Uterus (tissue), 4 donors: ENCODE measurements around the gene CPSF7. TPM values are rescaled to one million over a fixed set of nuclear protein-coding genes. Genes with fewer than 3 reads are reported as not detected.
A peak's percentile ranks its signal among the peaks of the same experiment; 100 is the strongest.

Experiments used
- DNase-seq, 2 donors: peaks; one replicate each; pipeline ENCODE4 v3.0.0-alpha.2; 2019 to 2020
- H3K27ac ChIP-seq, 2 donors: fragments of 200-600 bp; sonication (generic); 1 replicate in 1 of 2; 2 replicates in 1 of 2; pipeline ENCODE4 v1.5.1; 2016 to 2018
- H3K27me3 ChIP-seq, 2 donors: fragments of 200-600 bp; sonication (generic); one replicate each; pipeline ENCODE4 v1.5.1; 2018 to 2019; ENCODE audit warnings: control low read depth in 1 of 2
- H3K36me3 ChIP-seq, 2 donors: fragments of 200-600 bp; sonication (generic); one replicate each; pipeline ENCODE4 v1.5.1; 2019; ENCODE audit warnings: control low read depth in 1 of 2
- H3K4me1 ChIP-seq, 2 donors: fragments of 200-600 bp; sonication (generic); one replicate each; pipeline ENCODE4 v1.5.1; 2018 to 2019; ENCODE audit warnings: control low read depth in 1 of 2
- H3K4me3 ChIP-seq, 2 donors: fragments of 200-600 bp; sonication (generic); 1 replicate in 1 of 2; 2 replicates in 1 of 2; pipeline ENCODE4 v1.5.1; 2018 to 2019; ENCODE audit warnings: mild to moderate bottlenecking in 1 of 2
- H3K9me3 ChIP-seq, 2 donors: fragments of 200-600 bp; sonication (generic); one replicate each; pipeline ENCODE4 v1.5.1; 2019; ENCODE audit warnings: control low read depth in 1 of 2
- CTCF ChIP-seq, 4 experiments: fragments of 200-600 bp in 2 of 4; fragments of 450-650 bp in 2 of 4; sonication (generic) in 2 of 4; IDR thresholded peaks; one replicate each; pipeline ENCODE4 v1.5.1; 2016 to 2019; ENCODE audit warnings: antibody characterized with exemption in 4 of 4, mild to moderate bottlenecking in 2 of 4, moderate library complexity in 1 of 4
- POLR2A ChIP-seq, 2 donors: fragments of 450-650 bp; IDR thresholded peaks; one replicate each; pipeline ENCODE4 v1.6.1; 2016; ENCODE audit warnings: antibody characterized with exemption in 2 of 2, mild to moderate bottlenecking in 1 of 2, moderate library complexity in 1 of 2
- intact Hi-C: fragments of 100-400 bp; cut with DNase I; formaldehyde crosslinking; loops from one replicate; pipeline ENCODE4 v1.15.1; 2023; ENCODE audit warnings: low total_unique reads
- total RNA-seq, 4 donors: library from RNA; depleted of rRNA in 3 of 4; stranded (reverse); fragments of >200 nt in 3 of 4; gene quantifications; one replicate each; pipeline versions ENCODE4 v1.1.0 to v1.2.4, GENCODE V29; 2014 to 2023
- donor health status: DM: yes; HTN: yes; CAD: no.

Gene CPSF7
- total RNA-seq, 4 donors from 2014 or later: 30.0 to 122 (median 56.5) TPM

- H3K4me1 ChIP-seq: no peaks in the 10 kb centered on the region
- intact Hi-C loops: no loop called here
- no peak overlapping the region for H3K27ac ChIP-seq
- no peaks in the 10 kb centered on the region for H3K9me3 ChIP-seq
- DNase-seq: no peak
- TF ChIP-seq POLR2A (IDR thresholded peaks at IDR 0.05): no peak
- TF ChIP-seq CTCF (IDR thresholded peaks at IDR 0.05): no peak
- H3K27me3 ChIP-seq: no peaks in the 10 kb centered on the region
- no peak overlapping the region for H3K4me3 ChIP-seq
- no peaks in the 10 kb centered on the region for H3K36me3 ChIP-seq
Measured at GRCh38 chr11:61364012-61364675, 65.6 kb downstream of the CPSF7 start.

- DNase-seq: peak in 1 of 2 donors; percentile 34
- Histone ChIP-seq H3K9me3 (no peaks in the 10 kb centered on the region), H3K27me3 (no peaks in the 10 kb centered on the region), H3K4me3 (peak overlapping the region; percentile 62 to 81), H3K36me3 (no peaks in the 10 kb centered on the region), H3K4me1 (no peaks in the 10 kb centered on the region), H3K27ac (peak overlapping the region; percentile 93 to 97)
- intact Hi-C loops: no loop called here
- no peak for TF ChIP-seq CTCF (IDR thresholded peaks at IDR 0.05)
- no peak for TF ChIP-seq POLR2A (IDR thresholded peaks at IDR 0.05)
Measured at GRCh38 chr11:61362542-61362875, 67.3 kb downstream of the CPSF7 start.

DNA sequence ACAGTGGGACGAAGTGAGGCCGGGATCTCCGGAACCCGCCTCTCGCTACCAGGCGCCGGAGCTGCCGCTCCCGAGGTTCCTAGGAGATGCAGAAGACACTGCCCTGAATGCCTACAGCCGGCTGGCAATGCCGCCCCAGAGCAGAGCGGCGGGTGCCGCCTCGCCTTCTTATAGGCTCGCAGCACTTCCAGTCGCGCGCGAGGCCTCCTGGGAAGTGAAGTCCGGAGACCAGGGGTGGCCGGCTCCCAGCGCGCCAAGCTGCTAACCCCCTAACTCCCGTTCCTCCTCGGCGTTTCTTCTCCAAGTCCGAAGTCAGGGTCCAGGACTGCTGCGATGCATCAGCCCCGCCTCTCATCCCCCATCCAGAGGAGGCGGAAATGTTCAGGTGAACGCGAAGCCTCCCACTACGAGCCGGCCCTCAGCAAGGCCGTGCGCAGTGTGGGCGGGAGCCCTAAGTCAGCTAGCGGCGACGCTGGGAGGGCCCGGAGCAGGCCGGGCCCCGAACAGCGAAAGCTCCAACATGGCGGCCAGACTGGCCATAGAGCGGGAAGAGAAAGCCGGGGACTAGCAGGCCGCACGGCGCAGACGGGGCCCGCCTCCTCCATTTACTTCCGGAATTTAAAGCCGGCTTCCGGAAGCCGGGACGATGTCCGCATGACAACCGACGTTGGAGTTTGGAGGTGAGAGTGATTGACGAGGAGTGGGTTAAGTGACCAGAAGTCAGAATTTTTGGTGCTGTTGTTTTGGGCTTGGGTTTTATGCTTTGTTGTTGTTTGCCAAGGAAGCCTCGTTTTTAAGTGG is 67.8 kb downstream of the CPSF7 start, which contains the start of the genes CYB561A3 and TMEM138:
Gene CYB561A3 (minus strand): TSS at position 142 of the 801 bp plus-strand sequence. CDS start 5,169 bp downstream, outside the sequence.
Gene TMEM138 (plus strand): TSS at position 634 of the 801 bp plus-strand sequence. CDS start 2,017 bp downstream, outside the sequence.
- no peaks in the 10 kb centered on the region for H3K36me3 ChIP-seq
- H3K9me3 ChIP-seq: no peaks in the 10 kb centered on the region
- DNase-seq: peak; percentile 90 to 92
- H3K4me1 ChIP-seq: no peaks in the 10 kb centered on the region
- peak within 1 kb of the TSS; percentile 62 to 81 for H3K4me3 ChIP-seq
- intact Hi-C loops: no loop called here
- peak within 1 kb of the TSS; percentile 93 to 97 for H3K27ac ChIP-seq
- peak in 1 of 4 experiments; percentile 7 for TF ChIP-seq CTCF (IDR thresholded peaks at IDR 0.05)
- peak; percentile 48 to 89 for TF ChIP-seq POLR2A (IDR thresholded peaks at IDR 0.05)
- no peaks in the 10 kb centered on the region for H3K27me3 ChIP-seq

- no peak for DNase-seq
- no peak for TF ChIP-seq POLR2A (IDR thresholded peaks at IDR 0.05)
- no peak for TF ChIP-seq CTCF (IDR thresholded peaks at IDR 0.05)
- Histone ChIP-seq H3K27me3 (no peaks in the 10 kb centered on the region), H3K9me3 (no peaks in the 10 kb centered on the region), H3K4me1 (no peaks in the 10 kb centered on the region), H3K4me3 (peak overlapping the region; percentile 62 to 81), H3K36me3 (no peaks in the 10 kb centered on the region), H3K27ac (peak overlapping the region; percentile 93 to 97)
- intact Hi-C loops: no loop called here
Measured at GRCh38 chr11:61361237-61361740, 68.5 kb downstream of the CPSF7 start.

- no peak for DNase-seq
- no peaks in the 10 kb centered on the region for H3K9me3 ChIP-seq
- H3K4me1 ChIP-seq: no peaks in the 10 kb centered on the region
- TF ChIP-seq POLR2A (IDR thresholded peaks at IDR 0.05): no peak
- no peak for TF ChIP-seq CTCF (IDR thresholded peaks at IDR 0.05)
- peak overlapping the region; percentile 29 to 93 for H3K27ac ChIP-seq
- H3K4me3 ChIP-seq: no peak overlapping the region
- intact Hi-C loops: no loop called here
- H3K27me3 ChIP-seq: no peaks in the 10 kb centered on the region
- no peaks in the 10 kb centered on the region for H3K36me3 ChIP-seq
Measured at GRCh38 chr11:61359516-61359915, 70.3 kb downstream of the CPSF7 start.
